GM19099 (cell line): ENCODE data around the gene CEMP1.
A peak's percentile ranks its signal among the peaks of the same experiment; 100 is the strongest.

Experiments used
- POLR2A ChIP-seq: IDR thresholded peaks from 3 replicates; pipeline ENCODE4 v1.6.1; 2011; ENCODE audit warnings: low read depth; ENCODE audit not compliant: insufficient read length; ENCODE audit errors: extremely low read depth

Gene CEMP1

DNA sequence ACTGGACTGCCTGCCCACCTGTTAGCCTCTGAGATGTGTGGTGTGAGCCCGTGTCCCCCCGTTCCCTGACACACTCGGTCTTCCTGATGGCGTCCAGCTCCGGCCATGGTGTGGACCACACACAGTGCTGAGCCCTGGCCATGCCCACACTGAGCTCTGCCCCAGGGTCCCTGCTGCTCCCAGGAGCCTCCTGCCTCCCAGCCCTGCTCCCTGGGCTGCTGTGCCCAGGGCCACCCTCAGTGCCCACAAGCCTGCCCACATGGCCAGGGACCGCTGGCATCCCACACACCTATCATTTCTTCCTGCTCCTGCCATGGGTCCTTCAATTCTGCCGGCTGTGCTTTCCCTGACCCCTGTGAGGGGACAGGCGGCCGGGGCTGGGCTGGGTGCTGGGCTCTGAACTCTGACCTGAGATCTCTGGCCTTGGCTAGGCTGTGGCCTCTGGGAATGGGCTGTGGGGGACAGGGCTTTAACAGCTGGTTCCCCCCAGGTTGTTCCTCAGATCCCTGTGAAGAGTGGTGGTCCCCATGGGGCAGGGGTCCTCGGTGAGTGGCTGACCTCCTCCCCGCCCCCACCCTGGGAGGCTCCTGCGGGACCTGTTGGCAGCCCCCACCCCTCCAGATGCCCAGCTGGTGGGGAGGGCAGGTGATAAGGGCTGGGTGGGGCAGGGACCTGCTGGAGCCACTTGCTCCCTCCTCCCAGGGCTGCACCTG is 4.0 kb downstream of the CEMP1 start:
- no peak for TF ChIP-seq POLR2A

DNA sequence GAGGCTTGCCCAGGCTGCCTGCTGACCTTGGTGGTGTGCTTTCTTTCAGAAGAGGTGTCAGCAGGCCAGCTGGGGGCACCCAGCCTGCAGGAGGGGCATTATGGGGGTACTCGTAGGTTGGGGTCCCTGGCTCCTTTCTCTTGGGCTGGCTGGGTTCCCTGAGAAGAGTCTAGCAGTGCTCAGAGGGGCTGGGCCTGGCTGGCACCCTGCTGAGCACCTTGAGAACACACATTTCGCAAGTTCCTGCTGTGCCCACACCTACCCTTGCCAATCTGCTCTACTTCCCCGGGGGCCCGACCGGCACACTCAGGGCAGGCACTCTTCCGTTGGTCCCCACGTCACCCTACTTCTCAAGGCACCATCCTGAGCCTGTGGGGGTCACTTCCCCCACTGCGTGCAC is 5.1 kb downstream of the CEMP1 start:
- no peak for TF ChIP-seq POLR2A

- no peak for TF ChIP-seq POLR2A
Measured at GRCh38 chr16:2524339-2524938, 6.8 kb downstream of the CEMP1 start.

DNA sequence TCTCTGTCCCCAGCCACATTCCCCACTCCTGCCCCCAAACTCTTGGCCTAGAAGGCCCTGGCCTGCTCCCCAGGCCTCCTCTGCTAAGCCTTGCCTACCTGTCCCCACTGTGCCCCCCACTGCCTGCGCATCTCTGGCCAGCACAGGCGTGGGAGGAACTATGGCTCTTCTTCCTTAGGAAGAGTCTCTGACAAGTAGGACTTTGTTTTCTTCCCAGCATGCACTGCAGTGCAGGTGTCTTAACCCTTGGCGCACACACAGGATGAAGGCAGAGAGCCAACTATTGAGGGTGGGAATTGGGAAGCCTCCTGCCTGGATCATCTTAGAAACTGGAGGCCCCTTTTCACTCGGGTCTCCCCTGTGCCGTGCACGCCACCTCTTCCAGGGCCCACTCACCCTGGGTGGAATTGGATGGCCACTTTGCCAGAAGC is 7.4 kb downstream of the CEMP1 start:
- TF ChIP-seq POLR2A, result no peak

DNA sequence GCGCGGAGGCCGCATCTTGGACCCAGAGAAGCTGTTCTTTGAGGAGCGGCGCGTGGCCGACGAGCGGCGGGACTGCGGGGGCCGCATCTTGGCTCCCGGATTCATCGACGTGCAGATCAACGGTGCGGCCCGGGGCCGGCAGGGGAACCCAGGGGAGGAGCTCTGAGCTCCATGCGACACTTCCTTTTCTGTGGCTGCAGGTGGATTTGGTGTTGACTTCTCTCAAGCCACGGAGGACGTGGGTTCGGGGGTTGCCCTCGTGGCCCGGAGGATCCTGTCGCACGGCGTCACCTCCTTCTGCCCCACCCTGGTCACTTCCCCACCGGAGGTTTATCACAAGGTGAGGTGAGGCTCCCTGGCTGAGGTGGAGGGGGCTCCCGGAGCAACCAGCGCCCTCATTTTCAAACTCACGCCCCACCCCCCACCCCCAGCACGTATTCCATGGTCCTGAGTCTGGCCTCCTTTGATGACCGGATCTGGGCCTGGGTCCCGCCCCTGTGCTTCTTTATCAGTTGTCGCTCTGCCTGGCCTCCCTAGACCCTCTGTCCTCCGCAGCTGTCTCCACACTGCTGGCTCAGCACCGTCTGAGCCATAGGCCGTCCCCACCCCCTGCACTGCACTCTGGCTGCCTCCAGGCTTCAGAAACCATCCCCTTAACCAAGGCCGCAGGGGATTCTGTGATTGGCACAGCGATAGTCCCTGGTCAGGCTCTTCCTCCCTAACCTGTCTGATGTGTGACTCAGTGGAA is 10.2 kb downstream of the CEMP1 start:
- TF ChIP-seq POLR2A, result no peak

DNA sequence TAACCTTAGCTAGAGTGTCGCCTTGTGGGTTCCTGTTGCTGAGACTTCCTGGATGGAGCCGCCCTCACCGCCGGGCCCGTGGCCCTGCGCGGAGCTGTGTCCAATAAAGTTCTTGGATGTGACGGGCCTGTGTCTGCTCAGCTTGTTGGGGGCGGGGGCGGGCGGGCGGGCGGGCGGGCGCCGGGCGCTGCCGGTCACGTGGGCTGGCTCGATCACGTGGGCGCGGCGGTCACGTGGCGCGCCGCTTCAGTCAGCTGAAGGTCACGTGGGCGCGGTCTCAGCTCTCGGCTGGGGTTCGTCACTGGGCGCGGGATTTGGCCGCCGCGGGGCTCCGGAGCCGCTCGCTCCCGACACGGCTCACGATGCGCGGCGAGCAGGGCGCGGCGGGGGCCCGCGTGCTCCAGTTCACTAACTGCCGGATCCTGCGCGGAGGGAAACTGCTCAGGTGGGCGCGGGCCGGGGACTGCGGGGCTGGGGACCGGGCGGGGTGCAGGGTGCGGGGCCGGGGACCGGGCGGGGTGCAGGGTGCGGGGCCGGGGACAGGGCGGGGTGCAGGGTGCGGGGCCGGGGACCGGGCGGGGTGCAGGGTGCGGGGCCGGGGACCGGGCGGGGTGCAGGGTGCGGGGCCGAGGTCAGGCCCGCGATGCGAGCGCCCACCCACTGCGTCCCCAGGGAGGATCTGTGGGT is 11.0 kb downstream of the CEMP1 start, which contains the start of gene AMDHD2:
TSS of gene AMDHD2 (plus strand) at position 275 of the 687 bp plus-strand sequence. CDS start at position 363, 88 bp downstream.
- TF ChIP-seq POLR2A, result peak; percentile 70

DNA sequence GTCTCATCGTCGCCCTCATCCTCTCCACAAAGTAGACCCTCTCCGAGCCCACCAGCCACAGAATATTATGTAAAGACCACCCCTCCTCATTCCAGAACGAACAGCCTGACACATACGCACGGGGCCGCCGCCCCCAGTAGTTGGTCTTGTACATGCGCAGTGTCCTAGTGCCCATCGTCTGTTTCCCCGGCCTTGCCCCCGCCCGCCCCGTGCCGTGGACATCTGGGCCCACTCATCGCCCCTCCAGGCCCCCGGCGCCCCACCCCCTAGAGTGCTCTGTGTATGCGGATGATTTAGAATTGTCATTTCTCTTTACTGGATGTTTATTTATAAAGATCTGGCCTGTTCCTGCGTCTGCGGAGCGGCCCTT is 11.5 kb downstream of the CEMP1 start:
- TF ChIP-seq POLR2A, result no peak

GRCh38 chr16:2518823-2519710 is 12.1 kb downstream of the CEMP1 start:
- no peak for TF ChIP-seq POLR2A

DNA sequence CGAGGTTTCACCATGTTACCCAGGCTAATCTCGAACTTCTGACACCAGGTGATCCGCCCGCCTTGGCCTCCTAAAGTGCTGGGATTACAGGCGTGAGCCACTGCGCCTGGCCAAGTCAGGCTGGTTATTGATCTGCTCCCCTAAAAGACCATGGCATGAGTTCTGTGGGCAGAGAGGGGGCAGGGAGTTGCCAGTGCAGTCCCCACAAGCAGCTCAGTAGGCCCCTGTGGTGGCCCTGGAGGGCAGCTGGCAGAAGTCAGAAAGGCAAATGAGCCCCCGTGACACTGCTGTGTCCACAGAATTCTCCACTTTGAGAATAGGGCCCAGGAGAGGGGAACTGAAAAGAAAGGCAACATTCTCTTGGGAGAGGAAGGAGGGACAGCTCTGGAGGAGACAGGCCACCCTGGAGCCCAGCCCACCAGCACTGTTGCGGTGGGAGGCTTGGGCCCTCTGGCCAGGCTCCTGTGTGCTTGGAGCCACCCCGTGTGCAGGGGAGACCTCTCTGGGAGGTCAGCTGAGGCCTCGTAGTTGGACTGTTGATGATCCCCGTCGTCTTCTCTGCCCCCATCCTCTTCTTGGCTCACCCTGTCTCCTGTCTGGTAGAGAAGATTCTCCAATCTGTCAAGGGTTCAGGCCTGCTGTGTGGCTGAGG is 13.1 kb downstream of the CEMP1 start:
- no peak for TF ChIP-seq POLR2A

DNA sequence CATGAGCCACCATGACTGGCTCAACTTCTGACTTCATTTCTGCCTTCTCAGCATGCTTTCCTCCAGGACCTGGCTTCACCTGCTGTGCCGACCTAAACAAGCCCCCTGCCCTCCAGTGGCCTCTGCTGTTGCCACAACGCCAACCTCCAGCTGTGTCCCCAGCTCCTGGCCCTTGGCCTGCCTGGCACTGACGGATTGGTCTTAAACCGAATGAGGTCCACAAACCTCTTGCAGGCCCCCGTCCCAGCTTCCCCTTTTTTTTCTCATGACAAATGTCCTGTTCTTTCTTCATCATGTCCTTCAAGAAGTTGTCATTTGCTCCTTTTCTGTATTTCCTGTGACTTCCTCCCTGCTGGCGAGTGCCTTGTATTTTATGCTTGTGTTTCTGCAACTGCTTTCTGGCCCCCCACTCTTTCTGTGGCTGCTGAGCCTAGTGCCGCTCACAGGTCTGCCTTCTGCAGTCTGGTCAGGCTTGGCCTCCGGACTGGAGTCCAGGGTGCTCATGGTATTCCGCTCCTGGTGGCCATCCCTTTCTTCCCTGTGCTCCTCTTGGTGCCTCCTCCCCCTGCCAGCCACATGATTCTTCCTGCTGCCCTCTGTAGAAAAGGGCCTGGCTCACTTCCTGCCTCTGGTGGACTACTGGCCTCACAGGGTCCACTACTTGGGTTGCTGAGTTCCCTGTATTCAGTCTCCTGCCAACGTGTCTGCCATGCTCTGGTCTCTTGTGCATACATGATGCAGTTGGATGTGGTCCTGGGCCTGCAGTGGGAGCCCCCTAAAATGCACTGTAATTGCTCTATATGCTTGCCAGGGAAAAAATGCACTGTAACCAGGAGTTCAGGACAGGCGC is 14.6 kb downstream of the CEMP1 start:
- TF ChIP-seq POLR2A, result no peak

GRCh38 chr16:2515180-2515851 is 15.9 kb downstream of the CEMP1 start:
- TF ChIP-seq POLR2A, result no peak
